NB4 (cell line): ENCODE measurements around the gene TBX2.
A peak's percentile ranks its signal among the peaks of the same experiment; 100 is the strongest.

Experiments
- DNase-seq: peaks from one replicate; pipeline ENCODE4 v3.0.0; 2010; ENCODE audit warnings: low read depth
- H3K4me3 ChIP-seq: one replicate; pipeline ENCODE4 v1.5.1; 2011; ENCODE audit warnings: mild to moderate bottlenecking, low read depth, low read length, moderate library complexity
- CTCF ChIP-seq: IDR thresholded peaks from one replicate; pipeline ENCODE4 v1.5.1; 2012; ENCODE audit warnings: low read depth, low read length
- MAX ChIP-seq: IDR thresholded peaks from 2 replicates; pipeline ENCODE4 v1.6.1; 2011; ENCODE audit warnings: low read depth, low read length
- MYC ChIP-seq: IDR thresholded peaks from 2 replicates; pipeline ENCODE4 v1.6.1; 2011; ENCODE audit warnings: low read depth, low read length
- POLR2A ChIP-seq: IDR thresholded peaks from 2 replicates; pipeline ENCODE4 v1.6.1; 2011; ENCODE audit warnings: mild to moderate bottlenecking; ENCODE audit not compliant: insufficient read length; ENCODE audit errors: extremely low read depth

TBX2 gene

GRCh38 chr17:61414141-61414935 lies 14.7 kb downstream of the TBX2 start:
- H3K4me3 ChIP-seq: no peak overlapping the region
- no peak for DNase-seq
- TF ChIP-seq MYC: no peak
- TF ChIP-seq CTCF: no peak

GRCh38 chr17:61414936-61415251 lies 15.3 kb downstream of the TBX2 start:
- TF ChIP-seq MYC: no peak
- no peak for TF ChIP-seq POLR2A
- no peak for TF ChIP-seq MAX
- TF ChIP-seq CTCF: no peak
- H3K4me3 ChIP-seq: no peak overlapping the region
- no peak for DNase-seq

GRCh38 chr17:61415374-61416210 lies 15.9 kb downstream of the TBX2 start:
- no peak for DNase-seq
- TF ChIP-seq MYC: no peak
- TF ChIP-seq MAX: no peak
- TF ChIP-seq CTCF: no peak
- no peak for TF ChIP-seq POLR2A
- H3K4me3 ChIP-seq: no peak overlapping the region

- H3K4me3 ChIP-seq: no peak overlapping the region
- no peak for TF ChIP-seq CTCF
- no peak for TF ChIP-seq POLR2A
- no peak for TF ChIP-seq MYC
- TF ChIP-seq MAX: no peak
- no peak for DNase-seq
Measured at GRCh38 chr17:61416211-61416539, 16.5 kb downstream of the TBX2 start.

- H3K4me3 ChIP-seq: no peak overlapping the region
- peak; percentile 74 for DNase-seq
- TF ChIP-seq CTCF (peak; percentile 79), MAX (no peak)
Measured at GRCh38 chr17:61416540-61417363, 17.1 kb downstream of the TBX2 start.
